ENCODE data around the gene CASQ2. TPM values are rescaled to one million over a fixed set of nuclear protein-coding genes. Genes with fewer than 3 reads are reported as not detected.
A peak's percentile ranks its signal among the peaks of the same experiment; 100 is the strongest.

The CASQ2 gene
- total and polyA plus RNA-seq, 8 donors, result 0.81 to 41.4 (median 7.9) TPM

GRCh38 chr1:115677565-115677964 is 90.9 kb downstream of the CASQ2 start:
- DNase-seq, result no peak
- Histone ChIP-seq H3K27ac (peak overlapping the region in 2 of 5 donors; percentile 71 to 78), H3K36me3 (peaks cover 0 to 4% (median 3%) of the 10 kb centered on the region in 4 donors), H3K4me1 (peaks cover 0 to 48% (median 20%) of the 10 kb centered on the region in 4 donors), H3K4me3 (no peak overlapping the region), H3K27me3 (no peaks in the 10 kb centered on the region), H3K9me3 (no peaks in the 10 kb centered on the region)
- 91 to 100% (median 96%) methylated on average over 1 of the region's 1 CpG for WGBS, 5 donors
- intact Hi-C loops (cut with DNase I; ENCODE audit: low total_unique reads), result no loop called here
- TF ChIP-seq, protein P1, sequence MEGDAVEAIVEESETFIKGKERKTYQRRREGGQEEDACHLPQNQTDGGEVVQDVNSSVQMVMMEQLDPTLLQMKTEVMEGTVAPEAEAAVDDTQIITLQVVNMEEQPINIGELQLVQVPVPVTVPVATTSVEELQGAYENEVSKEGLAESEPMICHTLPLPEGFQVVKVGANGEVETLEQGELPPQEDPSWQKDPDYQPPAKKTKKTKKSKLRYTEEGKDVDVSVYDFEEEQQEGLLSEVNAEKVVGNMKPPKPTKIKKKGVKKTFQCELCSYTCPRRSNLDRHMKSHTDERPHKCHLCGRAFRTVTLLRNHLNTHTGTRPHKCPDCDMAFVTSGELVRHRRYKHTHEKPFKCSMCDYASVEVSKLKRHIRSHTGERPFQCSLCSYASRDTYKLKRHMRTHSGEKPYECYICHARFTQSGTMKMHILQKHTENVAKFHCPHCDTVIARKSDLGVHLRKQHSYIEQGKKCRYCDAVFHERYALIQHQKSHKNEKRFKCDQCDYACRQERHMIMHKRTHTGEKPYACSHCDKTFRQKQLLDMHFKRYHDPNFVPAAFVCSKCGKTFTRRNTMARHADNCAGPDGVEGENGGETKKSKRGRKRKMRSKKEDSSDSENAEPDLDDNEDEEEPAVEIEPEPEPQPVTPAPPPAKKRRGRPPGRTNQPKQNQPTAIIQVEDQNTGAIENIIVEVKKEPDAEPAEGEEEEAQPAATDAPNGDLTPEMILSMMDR (IDR thresholded peaks at IDR 0.05), result no peak
- TF ChIP-seq POLR2A (IDR thresholded peaks at IDR 0.05) (no peak), POLR2AphosphoS5 (IDR thresholded peaks at IDR 0.05) (no peak), EP300 (IDR thresholded peaks at IDR 0.05) (no peak)

GRCh38 chr1:115677182-115677555 is 91.3 kb downstream of the CASQ2 start:
- intact Hi-C loops (cut with DNase I; ENCODE audit: low total_unique reads), result no loop called here
- Histone ChIP-seq H3K4me1 (peaks cover 0 to 52% (median 20%) of the 10 kb centered on the region in 4 donors), H3K4me3 (no peak overlapping the region), H3K27me3 (no peaks in the 10 kb centered on the region), H3K36me3 (no peaks in the 10 kb centered on the region), H3K9me3 (no peaks in the 10 kb centered on the region), H3K27ac (peak overlapping the region in 1 of 5 donors; percentile 78)
- DNase-seq, result peak in 1 of 2 donors; percentile 45
- WGBS, 5 donors, result 60 to 75% (median 69%) methylated on average over 3 of the region's 3 CpGs
- no peak for TF ChIP-seq POLR2A (IDR thresholded peaks at IDR 0.05)
- TF ChIP-seq POLR2AphosphoS5 (IDR thresholded peaks at IDR 0.05), result no peak
- TF ChIP-seq, protein P1 (IDR thresholded peaks at IDR 0.05), result no peak
- TF ChIP-seq EP300 (IDR thresholded peaks at IDR 0.05), result no peak

DNA sequence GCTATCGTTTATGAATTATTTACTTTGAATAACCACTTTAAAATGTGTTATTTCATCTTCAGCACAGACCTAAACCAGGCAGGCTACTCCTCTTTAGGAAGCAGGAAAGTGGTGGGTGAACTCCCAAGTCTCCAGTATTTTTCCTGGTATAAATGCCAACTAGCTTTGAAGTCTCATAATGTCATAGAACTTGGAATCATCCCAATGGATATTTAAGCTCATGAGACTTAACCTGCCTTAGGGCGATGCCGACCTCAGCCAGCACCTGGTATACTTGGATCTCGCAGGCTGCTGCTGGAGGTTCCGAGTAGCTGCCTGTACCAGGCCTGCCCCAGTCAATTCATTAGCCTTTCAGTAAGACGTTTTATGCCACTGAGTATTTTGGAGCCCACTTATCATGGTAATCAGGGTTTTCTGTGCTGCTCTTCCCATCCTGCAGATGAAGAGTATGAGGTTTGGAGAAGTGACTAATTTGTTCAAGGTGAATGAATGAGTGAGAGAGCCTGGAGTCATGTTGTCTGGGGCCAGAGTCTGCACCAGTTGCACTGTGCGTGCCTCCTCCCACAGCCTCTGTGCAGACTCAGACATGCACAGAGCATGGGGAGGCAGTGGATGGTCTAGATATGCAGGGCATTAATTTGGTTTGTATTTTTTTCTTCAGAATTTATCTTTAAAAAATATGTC is 91.9 kb downstream of the CASQ2 start:
- H3K4me3 ChIP-seq, result no peak overlapping the region
- intact Hi-C loops (cut with DNase I; ENCODE audit: low total_unique reads), result no loop called here
- DNase-seq, result peak in 1 of 2 donors; percentile 59
- 34 to 71% (median 57%) methylated on average over 7 of the region's 7 CpGs for WGBS, 5 donors
- H3K9me3 ChIP-seq, result no peaks in the 10 kb centered on the region
- H3K27me3 ChIP-seq, result no peaks in the 10 kb centered on the region
- peaks cover 0 to 58% (median 22%) of the 10 kb centered on the region in 4 donors for H3K4me1 ChIP-seq
- no peak for TF ChIP-seq POLR2AphosphoS5 (IDR thresholded peaks at IDR 0.05)
- TF ChIP-seq EP300 (IDR thresholded peaks at IDR 0.05), result no peak
- TF ChIP-seq, protein P1 (IDR thresholded peaks at IDR 0.05), result no peak
- H3K27ac ChIP-seq, result peak overlapping the region in 1 of 5 donors; percentile 78
- H3K36me3 ChIP-seq, result no peaks in the 10 kb centered on the region

DNA sequence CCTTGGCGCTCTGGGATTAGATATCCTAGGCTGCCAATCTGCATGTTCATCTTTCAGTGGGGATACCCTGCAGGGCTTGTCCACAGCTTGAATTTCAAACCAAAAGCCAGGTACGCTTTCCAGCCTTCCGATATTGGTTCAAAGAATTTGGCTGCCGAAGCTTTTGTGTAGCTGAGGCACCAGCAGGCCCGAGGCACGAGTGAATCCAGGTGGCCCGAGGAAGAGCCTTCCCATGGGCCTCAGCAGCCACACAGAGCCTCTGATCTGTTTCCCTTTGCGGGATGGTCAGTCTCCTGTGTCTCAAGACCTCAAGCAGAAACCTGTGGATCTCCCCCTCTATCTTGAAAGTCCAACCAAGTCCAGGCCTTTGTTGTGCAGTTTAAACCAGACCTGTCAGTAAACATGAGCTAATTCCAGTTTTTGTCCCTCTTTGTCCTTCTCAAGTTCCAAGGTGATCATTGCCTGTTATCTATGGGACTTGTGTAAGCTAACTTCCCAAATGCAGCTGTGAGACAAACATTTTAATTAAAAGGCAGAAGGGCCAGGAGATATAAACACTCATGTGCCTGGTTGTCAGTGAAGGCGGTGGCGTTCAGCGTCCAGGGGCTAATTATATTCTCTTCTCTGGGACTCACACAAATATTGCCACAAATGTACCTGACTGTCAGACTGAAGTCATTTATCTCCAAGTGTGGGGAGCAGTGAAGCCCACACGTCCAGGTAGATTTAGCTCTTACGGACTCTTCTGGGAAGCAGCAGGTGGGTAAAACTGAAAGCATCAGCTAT is 96.1 kb downstream of the CASQ2 start:
- Histone ChIP-seq H3K27me3 (no peaks in the 10 kb centered on the region), H3K36me3 (peaks cover 0 to 19% (median 13%) of the 10 kb centered on the region in 4 donors), H3K9me3 (no peaks in the 10 kb centered on the region), H3K4me3 (no peak overlapping the region), H3K27ac (peak overlapping the region in 1 of 5 donors; percentile 40), H3K4me1 (peaks cover 0 to 56% (median 21%) of the 10 kb centered on the region in 4 donors)
- intact Hi-C loops (cut with DNase I; ENCODE audit: low total_unique reads), result no loop called here
- TF ChIP-seq, protein P1 (IDR thresholded peaks at IDR 0.05), result no peak
- no peak for TF ChIP-seq POLR2AphosphoS5 (IDR thresholded peaks at IDR 0.05)
- no peak for TF ChIP-seq EP300 (IDR thresholded peaks at IDR 0.05)
- TF ChIP-seq POLR2A (IDR thresholded peaks at IDR 0.05), result no peak
- WGBS, 5 donors, result 83 to 93% (median 91%) methylated on average over 13 of the region's 13 CpGs
- DNase-seq, result no peak
